ENCODE data around the gene FAM13C.

Gene FAM13C

GRCh38 chr10:59300386-59300785 lies 62.0 kb downstream of the FAM13C start:
- TF ChIP-seq CREB1 (IDR thresholded peaks at IDR 0.05; ENCODE audit: low read depth) = no peak
- TF ChIP-seq, protein P1, sequence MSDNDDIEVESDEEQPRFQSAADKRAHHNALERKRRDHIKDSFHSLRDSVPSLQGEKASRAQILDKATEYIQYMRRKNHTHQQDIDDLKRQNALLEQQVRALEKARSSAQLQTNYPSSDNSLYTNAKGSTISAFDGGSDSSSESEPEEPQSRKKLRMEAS (IDR thresholded peaks at IDR 0.05) = no peak
- no peak for TF ChIP-seq FOXM1 (IDR thresholded peaks at IDR 0.05; ENCODE audit: borderline replicate concordance, low read depth)
- no peak for TF ChIP-seq TAF1 (IDR thresholded peaks at IDR 0.05; ENCODE audit: low read depth)
- TF ChIP-seq EP300 (IDR thresholded peaks at IDR 0.05; ENCODE audit: borderline replicate concordance) = no peak
- TF ChIP-seq NFIC (IDR thresholded peaks at IDR 0.05) = no peak
- no peak for TF ChIP-seq TCF12 (IDR thresholded peaks at IDR 0.05; ENCODE audit: low read depth)
- TF ChIP-seq REST (IDR thresholded peaks at IDR 0.05; ENCODE audit: low read depth) = no peak
- TF ChIP-seq EGR1 (IDR thresholded peaks at IDR 0.05) = no peak
- TF ChIP-seq TEAD4 (IDR thresholded peaks at IDR 0.05) = no peak
- TF ChIP-seq USF1 (IDR thresholded peaks at IDR 0.05) = no peak
- TF ChIP-seq RAD21 (IDR thresholded peaks at IDR 0.05; ENCODE audit: low read depth) = no peak
- TF ChIP-seq YY1 (IDR thresholded peaks at IDR 0.05; ENCODE audit: low read depth) = no peak
- no peak for TF ChIP-seq ZBTB7A (IDR thresholded peaks at IDR 0.05; ENCODE audit: low read depth)
- no peak for TF ChIP-seq CEBPB (IDR thresholded peaks at IDR 0.05)

GRCh38 chr10:59299933-59300332 lies 62.4 kb downstream of the FAM13C start:
- no peak for TF ChIP-seq CREB1 (IDR thresholded peaks at IDR 0.05; ENCODE audit: low read depth)
- no peak for TF ChIP-seq EGR1 (IDR thresholded peaks at IDR 0.05)
- TF ChIP-seq CEBPB (IDR thresholded peaks at IDR 0.05) = no peak
- TF ChIP-seq EP300 (IDR thresholded peaks at IDR 0.05; ENCODE audit: borderline replicate concordance) = no peak
- no peak for TF ChIP-seq NFIC (IDR thresholded peaks at IDR 0.05)
- TF ChIP-seq ZBTB7A (IDR thresholded peaks at IDR 0.05; ENCODE audit: low read depth) = no peak
- no peak for TF ChIP-seq TEAD4 (IDR thresholded peaks at IDR 0.05)
- no peak for TF ChIP-seq REST (IDR thresholded peaks at IDR 0.05; ENCODE audit: low read depth)
- TF ChIP-seq, protein P1 (IDR thresholded peaks at IDR 0.05) = no peak
- no peak for TF ChIP-seq RAD21 (IDR thresholded peaks at IDR 0.05; ENCODE audit: low read depth)
- no peak for TF ChIP-seq TCF12 (IDR thresholded peaks at IDR 0.05; ENCODE audit: low read depth)
- no peak for TF ChIP-seq YY1 (IDR thresholded peaks at IDR 0.05; ENCODE audit: low read depth)
- TF ChIP-seq TAF1 (IDR thresholded peaks at IDR 0.05; ENCODE audit: low read depth) = no peak
- TF ChIP-seq USF1 (IDR thresholded peaks at IDR 0.05) = no peak
- TF ChIP-seq FOXM1 (IDR thresholded peaks at IDR 0.05; ENCODE audit: borderline replicate concordance, low read depth) = no peak

DNA sequence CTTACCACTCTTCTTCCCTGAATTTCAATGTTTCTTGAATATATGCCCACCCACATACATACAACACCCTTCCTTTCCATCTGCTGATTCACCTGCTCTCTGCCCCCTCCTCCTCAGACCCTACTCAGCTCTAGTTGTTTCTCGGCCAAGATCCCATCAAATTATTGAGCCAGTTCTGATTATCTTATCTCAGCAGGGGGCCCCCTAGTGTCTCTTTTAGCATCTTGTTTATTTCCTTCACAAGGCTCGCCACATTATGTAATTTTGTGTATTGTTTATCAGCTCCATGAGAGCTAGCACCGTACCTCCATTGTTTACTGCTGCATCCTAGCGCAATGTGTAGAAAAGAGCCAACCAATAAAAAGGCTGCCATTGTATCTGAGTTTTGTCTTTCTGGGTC lies 71.9 kb downstream of the FAM13C start:
- TF ChIP-seq USF1 (IDR thresholded peaks at IDR 0.05) = no peak
- no peak for TF ChIP-seq NFIC (IDR thresholded peaks at IDR 0.05)
- TF ChIP-seq TEAD4 (IDR thresholded peaks at IDR 0.05) = no peak
- TF ChIP-seq YY1 (IDR thresholded peaks at IDR 0.05; ENCODE audit: low read depth) = no peak
- TF ChIP-seq ZBTB7A (IDR thresholded peaks at IDR 0.05; ENCODE audit: low read depth) = no peak
- TF ChIP-seq TCF12 (IDR thresholded peaks at IDR 0.05; ENCODE audit: low read depth) = no peak
- TF ChIP-seq EP300 (IDR thresholded peaks at IDR 0.05; ENCODE audit: borderline replicate concordance) = no peak
- TF ChIP-seq CREB1 (IDR thresholded peaks at IDR 0.05; ENCODE audit: low read depth) = no peak
- no peak for TF ChIP-seq RAD21 (IDR thresholded peaks at IDR 0.05; ENCODE audit: low read depth)
- TF ChIP-seq TAF1 (IDR thresholded peaks at IDR 0.05; ENCODE audit: low read depth) = no peak
- TF ChIP-seq REST (IDR thresholded peaks at IDR 0.05; ENCODE audit: low read depth) = no peak
- TF ChIP-seq CEBPB (IDR thresholded peaks at IDR 0.05) = no peak
- TF ChIP-seq FOXM1 (IDR thresholded peaks at IDR 0.05; ENCODE audit: borderline replicate concordance, low read depth) = no peak
- TF ChIP-seq, protein P1 (IDR thresholded peaks at IDR 0.05) = no peak
- TF ChIP-seq EGR1 (IDR thresholded peaks at IDR 0.05) = no peak

Measured in Ishikawa (cell line).